ENCODE measurements around the gene ACTN1.

DNA sequence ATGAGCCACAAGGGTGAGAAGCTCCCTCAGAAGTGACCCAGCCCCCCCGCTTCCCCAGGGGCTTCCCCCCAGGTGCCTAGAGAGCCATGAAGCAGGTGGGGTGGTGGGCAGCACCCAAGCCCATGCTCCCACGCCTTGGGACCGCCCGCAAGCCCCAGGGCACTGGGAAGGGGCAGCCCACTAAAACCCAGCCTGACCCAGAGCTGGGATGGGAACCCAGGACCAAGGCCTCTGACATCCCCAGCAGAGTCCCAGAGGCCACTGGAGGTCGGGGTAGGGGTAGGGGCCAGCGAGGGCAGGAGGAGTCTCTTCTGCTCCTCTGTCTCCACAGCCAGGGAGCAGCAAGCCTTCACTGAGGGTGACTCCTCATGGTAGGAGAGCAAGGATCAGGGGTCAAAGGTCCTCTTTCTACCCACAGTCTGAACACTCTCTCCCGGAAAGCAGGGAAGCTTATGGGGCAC, 99.8 kb downstream of the ACTN1 start:
- TF ChIP-seq POLR2A (IDR thresholded peaks at IDR 0.05): no peak
- TF ChIP-seq, protein P1, sequence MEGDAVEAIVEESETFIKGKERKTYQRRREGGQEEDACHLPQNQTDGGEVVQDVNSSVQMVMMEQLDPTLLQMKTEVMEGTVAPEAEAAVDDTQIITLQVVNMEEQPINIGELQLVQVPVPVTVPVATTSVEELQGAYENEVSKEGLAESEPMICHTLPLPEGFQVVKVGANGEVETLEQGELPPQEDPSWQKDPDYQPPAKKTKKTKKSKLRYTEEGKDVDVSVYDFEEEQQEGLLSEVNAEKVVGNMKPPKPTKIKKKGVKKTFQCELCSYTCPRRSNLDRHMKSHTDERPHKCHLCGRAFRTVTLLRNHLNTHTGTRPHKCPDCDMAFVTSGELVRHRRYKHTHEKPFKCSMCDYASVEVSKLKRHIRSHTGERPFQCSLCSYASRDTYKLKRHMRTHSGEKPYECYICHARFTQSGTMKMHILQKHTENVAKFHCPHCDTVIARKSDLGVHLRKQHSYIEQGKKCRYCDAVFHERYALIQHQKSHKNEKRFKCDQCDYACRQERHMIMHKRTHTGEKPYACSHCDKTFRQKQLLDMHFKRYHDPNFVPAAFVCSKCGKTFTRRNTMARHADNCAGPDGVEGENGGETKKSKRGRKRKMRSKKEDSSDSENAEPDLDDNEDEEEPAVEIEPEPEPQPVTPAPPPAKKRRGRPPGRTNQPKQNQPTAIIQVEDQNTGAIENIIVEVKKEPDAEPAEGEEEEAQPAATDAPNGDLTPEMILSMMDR (IDR thresholded peaks at IDR 0.05): no peak
